Stimulated activated naive CD8-positive, alpha-beta T cell treated with anti-CD3 and anti-CD28 coated beads, Interleukin-15, Interleukin-2, amounts not matched to agents 100 ng/mL and 50 ng/mL, for 24 hours (primary cell): ENCODE results near the gene SERPINB5.

Experiments used
- H3K27ac Mint-ChIP-seq: one replicate; pipeline ENCODE4 v1.8.0; 2021; ENCODE audit warnings: mild to moderate bottlenecking, mixed read lengths
- H3K27me3 Mint-ChIP-seq: one replicate; pipeline ENCODE4 v1.8.0; 2021; ENCODE audit warnings: mixed read lengths
- H3K36me3 Mint-ChIP-seq: one replicate; pipeline ENCODE4 v1.8.0; 2021; ENCODE audit warnings: low read depth, mixed read lengths
- H3K4me1 Mint-ChIP-seq: one replicate; pipeline ENCODE4 v1.8.0; 2021; ENCODE audit warnings: low read depth, mixed read lengths
- H3K4me3 Mint-ChIP-seq: one replicate; pipeline ENCODE4 v1.8.0; 2021; ENCODE audit warnings: mild to moderate bottlenecking, mixed read lengths
- H3K9me3 Mint-ChIP-seq: one replicate; pipeline ENCODE4 v1.8.0; 2021; ENCODE audit warnings: mixed read lengths

SERPINB5 gene

GRCh38 chr18:63528863-63529492, 52.2 kb downstream of the SERPINB5 start:
- Mint-ChIP-seq H3K27me3 (peaks cover 12% of the 10 kb centered on the region), H3K36me3 (no peaks in the 10 kb centered on the region), H3K27ac (no peak overlapping the region)

DNA sequence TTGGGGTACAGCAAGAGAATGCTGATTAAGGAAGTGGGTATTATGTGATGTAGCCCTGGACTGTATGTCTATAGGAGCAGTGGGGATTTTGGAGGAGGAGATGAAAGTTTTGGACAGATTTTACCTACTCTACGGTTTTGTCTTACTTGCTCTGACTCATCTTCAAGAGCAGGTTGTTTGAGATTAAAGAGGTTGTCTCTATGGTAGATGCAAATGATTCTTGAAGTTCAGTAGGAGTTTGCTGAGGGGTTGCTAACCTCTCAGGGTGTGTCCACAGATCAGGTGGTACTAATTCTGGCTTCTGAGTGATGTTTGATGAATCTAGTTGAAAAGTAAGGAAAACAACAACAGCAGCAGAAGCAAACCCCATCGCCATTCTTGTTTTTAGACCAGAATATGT, 55.7 kb downstream of the SERPINB5 start:
- Mint-ChIP-seq H3K27ac (no peak overlapping the region), H3K9me3 (no peaks in the 10 kb centered on the region), H3K4me3 (no peak overlapping the region), H3K36me3 (no peaks in the 10 kb centered on the region), H3K4me1 (no peaks in the 10 kb centered on the region), H3K27me3 (peaks cover 20% of the 10 kb centered on the region)

More at GRCh38 chr18:63528863-63529492, 52.2 kb downstream of the SERPINB5 start:
- no peaks in the 10 kb centered on the region for H3K9me3 Mint-ChIP-seq
- no peaks in the 10 kb centered on the region for H3K4me1 Mint-ChIP-seq
- H3K4me3 Mint-ChIP-seq = no peak overlapping the region

- H3K4me1 Mint-ChIP-seq = no peaks in the 10 kb centered on the region
- no peak overlapping the region for H3K27ac Mint-ChIP-seq
- H3K36me3 Mint-ChIP-seq = no peaks in the 10 kb centered on the region
- H3K9me3 Mint-ChIP-seq = no peaks in the 10 kb centered on the region
- H3K27me3 Mint-ChIP-seq = peaks cover 18% of the 10 kb centered on the region
- H3K4me3 Mint-ChIP-seq = no peak overlapping the region
These were observed 57.9 kb downstream of the SERPINB5 start for GRCh38 chr18:63534615-63535014.

DNA sequence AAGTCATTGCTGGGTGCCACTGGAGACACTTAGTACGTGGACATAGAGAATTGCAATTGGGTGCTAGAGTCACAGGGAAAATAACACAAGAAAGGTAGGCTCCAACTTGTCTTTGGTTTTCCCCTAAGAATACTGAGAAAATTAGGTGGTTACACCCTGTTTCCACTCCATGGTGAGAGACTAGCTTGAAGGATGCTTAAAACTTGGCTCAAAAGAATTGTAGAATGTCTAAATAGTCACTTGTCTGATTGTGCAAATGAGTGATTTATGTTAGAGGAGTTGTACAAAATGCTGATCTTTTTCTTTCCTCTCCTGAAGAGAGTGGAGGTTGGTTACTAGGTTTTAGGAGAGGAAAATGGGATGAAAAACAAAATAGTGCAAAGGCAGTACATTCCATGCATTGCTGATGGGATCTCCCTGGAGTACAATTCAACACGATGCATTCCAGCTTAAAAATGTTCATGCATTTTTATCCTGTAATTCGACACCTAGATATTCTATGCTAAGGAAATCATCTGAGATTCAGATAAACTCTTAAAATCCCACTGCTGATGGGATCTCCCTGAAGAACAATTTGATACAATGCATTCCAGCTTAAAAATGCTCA, 63.2 kb downstream of the SERPINB5 start:
- Mint-ChIP-seq H3K27ac (no peak overlapping the region), H3K9me3 (no peaks in the 10 kb centered on the region), H3K4me3 (no peak overlapping the region), H3K27me3 (peaks cover 20% of the 10 kb centered on the region), H3K36me3 (no peaks in the 10 kb centered on the region), H3K4me1 (no peaks in the 10 kb centered on the region)

- Mint-ChIP-seq H3K36me3 (no peaks in the 10 kb centered on the region), H3K9me3 (no peaks in the 10 kb centered on the region), H3K4me3 (no peak within 1 kb of the TSS), H3K4me1 (no peaks in the 10 kb centered on the region), H3K27me3 (peaks cover 27% of the 10 kb centered on the region), H3K27ac (no peak within 1 kb of the TSS)
These were observed 65.3 kb downstream of the SERPINB5 start, which contains the start of gene SERPINB12 for GRCh38 chr18:63542069-63542468. SERPINB12 (plus strand) TSS chr18:63542369; CDS start chr18:63556160, 13,791 bp downstream.

DNA sequence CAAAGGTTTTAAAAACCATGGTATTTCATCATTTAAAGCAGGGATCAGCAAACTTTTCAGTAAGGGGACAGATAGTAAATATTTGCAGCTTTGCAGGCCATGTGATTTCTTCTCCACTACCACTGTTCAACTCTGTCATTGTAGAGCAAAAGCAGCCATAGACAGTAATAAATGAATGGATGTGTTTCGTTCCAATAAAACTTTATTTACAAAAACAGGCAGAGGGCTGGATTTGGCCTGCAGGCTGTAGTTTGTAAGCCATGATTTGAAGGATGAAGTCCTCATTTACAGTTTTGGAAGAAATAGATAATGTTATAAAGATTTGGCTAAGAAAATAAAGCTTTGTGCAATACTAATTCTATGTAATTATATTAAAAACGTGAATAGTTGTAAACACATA, 67.3 kb downstream of the SERPINB5 start:
- Mint-ChIP-seq H3K4me1 (no peaks in the 10 kb centered on the region), H3K27me3 (peaks cover 29% of the 10 kb centered on the region), H3K27ac (no peak overlapping the region), H3K36me3 (no peaks in the 10 kb centered on the region), H3K4me3 (no peak overlapping the region), H3K9me3 (no peaks in the 10 kb centered on the region)

GRCh38 chr18:63545000-63545399, 68.2 kb downstream of the SERPINB5 start:
- no peak overlapping the region for H3K27ac Mint-ChIP-seq
- H3K4me3 Mint-ChIP-seq = no peak overlapping the region
- no peaks in the 10 kb centered on the region for H3K4me1 Mint-ChIP-seq
- no peaks in the 10 kb centered on the region for H3K36me3 Mint-ChIP-seq
- peaks cover 26% of the 10 kb centered on the region for H3K27me3 Mint-ChIP-seq
- H3K9me3 Mint-ChIP-seq = no peaks in the 10 kb centered on the region

DNA sequence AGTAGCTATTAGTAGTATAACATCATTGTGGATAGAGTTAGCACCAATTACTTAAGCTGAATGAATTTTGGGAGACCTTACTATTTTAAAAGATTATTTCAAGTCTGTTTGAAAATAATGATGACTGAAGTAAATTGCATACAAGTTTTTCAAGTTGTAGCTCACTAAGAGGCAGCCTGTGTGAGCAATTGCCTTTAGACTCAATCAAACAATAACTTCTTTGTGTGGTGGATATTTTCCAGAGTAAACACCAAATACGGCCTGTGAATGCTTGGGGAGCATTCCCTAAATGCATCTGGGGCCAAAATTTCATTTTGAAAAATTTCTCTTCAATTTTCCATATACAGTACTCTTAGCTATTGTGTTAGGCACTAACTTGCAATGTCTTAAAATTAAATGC, 73.3 kb downstream of the SERPINB5 start:
- no peak overlapping the region for H3K27ac Mint-ChIP-seq
- H3K4me1 Mint-ChIP-seq = no peaks in the 10 kb centered on the region
- H3K36me3 Mint-ChIP-seq = no peaks in the 10 kb centered on the region
- H3K9me3 Mint-ChIP-seq = no peaks in the 10 kb centered on the region
- peaks cover 16% of the 10 kb centered on the region for H3K27me3 Mint-ChIP-seq
- no peak overlapping the region for H3K4me3 Mint-ChIP-seq

GRCh38 chr18:63551769-63552168, 75.0 kb downstream of the SERPINB5 start:
- Mint-ChIP-seq H3K4me3 (no peak overlapping the region), H3K4me1 (no peaks in the 10 kb centered on the region), H3K27ac (no peak overlapping the region), H3K36me3 (no peaks in the 10 kb centered on the region), H3K27me3 (peaks cover 9% of the 10 kb centered on the region), H3K9me3 (no peaks in the 10 kb centered on the region)

DNA sequence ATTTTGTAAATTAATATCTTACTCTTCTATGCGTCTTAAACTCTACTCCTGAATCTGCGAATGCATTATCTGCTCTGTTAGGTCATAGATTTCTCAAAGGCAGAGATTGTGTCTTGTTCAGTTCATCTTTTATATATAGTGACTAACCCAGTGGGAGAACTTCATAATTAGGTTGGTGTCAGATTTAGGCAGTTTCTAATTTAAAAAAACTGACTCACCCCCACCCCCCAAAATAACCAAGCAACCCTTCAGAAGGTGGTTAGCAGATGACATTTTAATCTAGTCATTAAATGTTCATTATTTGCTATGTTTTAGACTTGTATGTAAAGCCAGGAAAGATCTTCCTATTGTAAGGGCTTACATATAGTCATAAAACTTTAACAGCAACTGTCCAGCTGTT, 75.8 kb downstream of the SERPINB5 start:
- Mint-ChIP-seq H3K4me3 (no peak overlapping the region), H3K27me3 (peaks cover 9% of the 10 kb centered on the region), H3K36me3 (no peaks in the 10 kb centered on the region), H3K27ac (no peak overlapping the region), H3K9me3 (no peaks in the 10 kb centered on the region), H3K4me1 (no peaks in the 10 kb centered on the region)

DNA sequence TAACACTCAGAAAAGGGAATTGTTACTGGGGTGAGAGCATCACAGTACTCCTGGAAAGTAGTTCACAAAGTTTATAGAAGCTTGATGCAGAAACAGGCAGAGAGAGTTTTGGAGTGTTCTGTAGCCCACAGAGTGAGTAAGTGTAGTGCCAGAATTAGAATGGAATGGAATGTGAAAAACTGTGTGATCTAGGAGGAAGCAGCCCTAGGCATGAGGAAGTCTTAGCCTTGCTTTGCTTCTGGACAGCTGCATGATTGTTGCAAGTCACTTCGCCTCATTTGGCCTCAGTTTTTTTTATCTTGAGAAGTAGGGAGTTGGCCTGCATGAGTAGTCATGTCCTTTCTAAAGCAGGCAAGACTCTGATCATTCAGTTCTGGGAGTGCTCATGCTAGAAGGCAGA, 76.3 kb downstream of the SERPINB5 start:
- Mint-ChIP-seq H3K27ac (no peak overlapping the region), H3K27me3 (peaks cover 5% of the 10 kb centered on the region), H3K4me3 (no peak overlapping the region), H3K9me3 (no peaks in the 10 kb centered on the region), H3K4me1 (no peaks in the 10 kb centered on the region), H3K36me3 (no peaks in the 10 kb centered on the region)
